Stomach (tissue), 19 donors: ENCODE data around the gene ATP8B2. TPM values are rescaled to one million over a fixed set of nuclear protein-coding genes. Genes with fewer than 3 reads are reported as not detected.
A peak's percentile ranks its signal among the peaks of the same experiment; 100 is the strongest.
"Not testable (repeated sequence)": the region's sequence is repeated elsewhere in the genome, so short reads cannot be mapped to it uniquely, and the experiment has no call there.

Experiments used
- DNase-seq, 2 donors: peaks; one replicate each; pipeline versions ENCODE4 v3.0.0 to v3.0.0-alpha.2; 2013 to 2019
- H3K27ac ChIP-seq, 5 donors: fragments of 200-600 bp in 4 of 5; sonication (generic) in 4 of 5; one replicate each; pipeline ENCODE4 v1.5.1; 2013 to 2019; ENCODE audit warnings: mild to moderate bottlenecking in 1 of 5, moderate library complexity in 1 of 5
- H3K27me3 ChIP-seq, 3 donors: fragments of 200-600 bp; sonication (generic); one replicate each; pipeline ENCODE4 v1.5.1; 2017 to 2019; ENCODE audit warnings: mixed run types in 1 of 3
- H3K36me3 ChIP-seq, 4 donors: fragments of 200-600 bp; sonication (generic); 1 replicate in 3 of 4; 2 replicates in 1 of 4; pipeline ENCODE4 v1.5.1; 2016 to 2019
- H3K4me1 ChIP-seq, 4 donors: fragments of 200-600 bp; sonication (generic); one replicate each; pipeline ENCODE4 v1.5.1; 2016 to 2019
- H3K4me3 ChIP-seq, 4 donors: fragments of 200-600 bp; sonication (generic) in 3 of 4; one replicate each; pipeline ENCODE4 v1.5.1; 2016 to 2019; ENCODE audit warnings: mild to moderate bottlenecking in 1 of 4
- H3K9me3 ChIP-seq, 4 donors: fragments of 200-600 bp; sonication (generic); one replicate each; pipeline ENCODE4 v1.5.1; 2016 to 2019
- CTCF ChIP-seq, 7 experiments: fragments of 450-650 bp in 4 of 7; fragments of 200-600 bp in 3 of 7; sonication (generic) in 3 of 7; IDR thresholded peaks; one replicate each; pipeline ENCODE4 v1.5.1; 2016 to 2019; ENCODE audit warnings: antibody characterized with exemption in 7 of 7, control low read depth in 2 of 7, mild to moderate bottlenecking in 1 of 7
- EP300 ChIP-seq: sonication (generic); formaldehyde crosslinking; IDR thresholded peaks from one replicate; pipeline ENCODE4 v1.6.1; 2017; ENCODE audit warnings: antibody characterized with exemption
- POLR2A ChIP-seq, 4 donors: fragments of 450-650 bp; IDR thresholded peaks; one replicate each; pipeline ENCODE4 v1.6.1; 2016; ENCODE audit warnings: antibody characterized with exemption in 4 of 4, control low read depth in 2 of 4, mild to moderate bottlenecking in 1 of 4, moderate library complexity in 1 of 4
- POLR2AphosphoS5 ChIP-seq, 3 donors: sonication (generic); formaldehyde crosslinking; IDR thresholded peaks; one replicate each; pipeline ENCODE4 v1.6.1; 2016; ENCODE audit warnings: antibody characterized with exemption in 3 of 3
- WGBS, 5 donors: extraction: QIAGEN DNeasy Blood & Tissue Kit in 3 of 5; methylation state at CpG; one replicate each; pipeline versions ENCODE4 v1.1.5 to v1.1.7; 2013 to 2018; 5-methylcytosine and 5-hydroxymethylcytosine counted together
- intact Hi-C: fragments of 100-400 bp; cut with DNase I; formaldehyde crosslinking; loops from one replicate; pipeline ENCODE4 v1.15.1; 2023; ENCODE audit warnings: low total_unique reads
- long read RNA-seq, 10 donors: transcript quantifications; one replicate each; lab custom pipeline, GENCODE V29; 2026
- polyA plus RNA-seq, 3 donors: library from polyadenylated mRNA; stranded (reverse); fragments of 200-250 nt; gene quantifications; one replicate each; pipeline ENCODE4 v1.2.3, GENCODE V29; 2013
- total RNA-seq, 5 donors: library from RNA; depleted of rRNA; stranded (reverse); fragments of >200 nt; gene quantifications; one replicate each; pipeline versions ENCODE4 v1.1.0 to v1.2.3, GENCODE V29; 2014 to 2016
- donor health status: healthy with polysubstance abuse.
- donor health status: Bipolar disorder and iron deficiency.
- donor health status: healthy.

Gene ATP8B2
- total RNA-seq (10 to 100 TPM; 37.4 to 64.2 (median 46.9) TPM), polyA plus RNA-seq (1 to 10 TPM; 5.4 to 6.3 (median 5.5) TPM)
- long read RNA-seq, donor 1, result 0 reads
- long read RNA-seq, donor 2, result 0 reads
- long read RNA-seq, donor 3, result 0 reads
- long read RNA-seq, donor 4, result 0 reads
- long read RNA-seq, donor 5, partial matches to known transcripts, result 11 of 11 reads
- long read RNA-seq, donor 5, other reads (novel, unspliced or antisense), result 0 of 11 reads
- long read RNA-seq, donor 6, result 0 reads
- long read RNA-seq, donor 7, result 0 reads
- long read RNA-seq, donor 8, result 0 reads
- long read RNA-seq, donor 9, result 0 reads
- long read RNA-seq, donor 10, result 0 reads

- TF ChIP-seq EP300 (no peak), POLR2A (IDR thresholded peaks at IDR 0.05) (no peak), POLR2AphosphoS5 (IDR thresholded peaks at IDR 0.05) (peak in 2 of 3 donors; percentile 13 to 19), CTCF (IDR thresholded peaks at IDR 0.05) (peak in 5 of 7 experiments; percentile 72 to 95 (median 88))
- Histone ChIP-seq H3K27ac (peak within 1 kb of the TSS; percentile 69 to 98 (median 90)), H3K36me3 (peaks cover 0 to 3% (median 0%) of the 10 kb centered on the region in 4 donors), H3K4me3 (peak within 1 kb of the TSS; percentile 63 to 83 (median 72)), H3K27me3 (peaks cover 0 to 31% (median 13%) of the 10 kb centered on the region in 3 donors), H3K9me3 (no peaks in the 10 kb centered on the region), H3K4me1 (peaks cover 44 to 60% (median 55%) of the 10 kb centered on the region in 4 donors)
- WGBS, 5 donors, result 0 to 1% (median 1%) methylated on average over 44 to 56 of the region's 56 CpGs
- peak; percentile 76 to 93 for DNase-seq
- intact Hi-C loops, result no loop called here
Observed at GRCh38 chr1:154324669-154325582, at the start of gene ATP8B2. Gene ATP8B2 (plus strand): TSS chr1:154325525. CDS start chr1:154328142, 2,617 bp downstream.

DNA sequence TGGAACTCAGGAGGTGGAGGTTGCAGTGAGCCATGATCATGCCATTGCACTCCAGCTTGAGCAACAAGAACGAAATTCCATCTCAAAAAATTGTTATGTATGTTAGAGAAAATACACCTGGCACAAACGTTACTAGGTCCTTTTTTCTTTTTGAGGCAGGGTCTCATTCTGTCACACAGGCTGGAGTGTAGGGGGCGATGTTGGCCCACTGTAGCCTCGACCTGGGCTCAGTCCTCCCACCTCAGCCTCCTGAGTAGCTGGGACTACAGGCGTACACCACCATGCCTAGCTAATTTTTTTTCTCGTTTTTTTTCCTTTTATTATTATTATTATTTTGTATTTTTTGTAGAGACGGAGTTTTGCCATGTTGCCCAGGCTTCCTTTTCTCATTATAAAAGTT is 48.5 kb upstream of the ATP8B2 start:
- H3K27ac ChIP-seq, result no peak overlapping the region
- no peaks in the 10 kb centered on the region for H3K27me3 ChIP-seq
- DNase-seq, result peak in 1 of 2 donors; percentile 25
- WGBS, 5 donors, result 89 to 93% (median 89%) methylated on average over 7 of the region's 7 CpGs
- intact Hi-C loops, result loop anchor here (10.0 kb wide), 1 partner anchor 58 kb away; no protein-coding TSS in a partner anchor
- peaks cover 6 to 22% (median 16%) of the 10 kb centered on the region in 4 donors for H3K4me1 ChIP-seq
- peaks cover 15 to 42% (median 33%) of the 10 kb centered on the region in 4 donors for H3K36me3 ChIP-seq
- H3K9me3 ChIP-seq, result no peaks in the 10 kb centered on the region
- TF ChIP-seq POLR2A (IDR thresholded peaks at IDR 0.05) (no peak), CTCF (IDR thresholded peaks at IDR 0.05) (no peak), EP300 (no peak), POLR2AphosphoS5 (IDR thresholded peaks at IDR 0.05) (no peak)
- H3K4me3 ChIP-seq, result no peak overlapping the region

GRCh38 chr1:154287591-154287990 is 37.7 kb upstream of the ATP8B2 start:
- H3K9me3 ChIP-seq, H3K27ac ChIP-seq, H3K27me3 ChIP-seq, H3K4me3 ChIP-seq, H3K36me3 ChIP-seq, DNase-seq, H3K4me1 ChIP-seq, intact Hi-C loops: not testable (repeated sequence)
- WGBS, 5 donors, result 92 to 100% (median 92%) methylated on average over 10 to 27 of the region's 30 CpGs

DNA sequence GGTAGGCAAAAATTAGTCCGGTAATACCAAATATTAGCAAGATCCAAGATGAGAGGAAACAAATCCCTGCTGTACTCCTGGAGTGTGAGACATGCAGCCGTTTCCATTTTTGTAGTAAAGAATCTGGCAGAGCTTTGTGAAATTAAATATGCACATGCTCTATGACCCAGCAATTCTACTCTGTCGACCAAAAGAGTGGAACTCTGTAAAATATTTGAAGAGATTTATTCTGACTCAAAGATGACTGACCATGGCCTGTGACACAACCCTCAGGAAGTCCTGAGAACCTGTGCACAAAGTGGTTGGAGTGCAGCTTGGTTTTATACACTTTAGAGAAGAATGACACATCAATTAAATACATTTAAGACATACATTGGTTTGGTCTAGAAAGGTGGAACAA is 36.7 kb upstream of the ATP8B2 start:
- no peak overlapping the region for H3K4me3 ChIP-seq
- H3K9me3 ChIP-seq, result peaks cover 0 to 6% (median 2%) of the 10 kb centered on the region in 4 donors
- H3K27ac ChIP-seq, result no peak overlapping the region
- intact Hi-C loops, result no loop called here
- DNase-seq, result no peak
- no peaks in the 10 kb centered on the region for H3K4me1 ChIP-seq
- 66 to 80% (median 68%) methylated on average over 3 of the region's 3 CpGs for WGBS, 5 donors
- H3K27me3 ChIP-seq, result no peaks in the 10 kb centered on the region
- no peaks in the 10 kb centered on the region for H3K36me3 ChIP-seq
- no peak for TF ChIP-seq CTCF (IDR thresholded peaks at IDR 0.05)
- TF ChIP-seq EP300, result no peak
- no peak for TF ChIP-seq POLR2A (IDR thresholded peaks at IDR 0.05)
